SU-DHL-6 (cell line): Measurements from ENCODE around the gene AP2S1.

Experiments used
- EZH2phosphoT487 ChIP-seq: fragments of 200-600 bp; sonication (generic), shearing (Covaris generic); conservative IDR thresholded peaks from 2 replicates; pipeline ENCODE4 v1.6.1; 2018; ENCODE audit warnings: mild to moderate bottlenecking, antibody characterized with exemption, low read length, moderate library complexity, mixed read lengths
- TF ChIP-seq, protein P1 (sequence below): fragments of 200-600 bp; sonication (generic); IDR thresholded peaks from one replicate; pipeline ENCODE4 v1.5.1; 2017; ENCODE audit warnings: antibody characterized with exemption, mild to moderate bottlenecking, low read length, moderate library complexity; ENCODE audit not compliant: insufficient read depth, poor library complexity, severe bottlenecking

DNA sequence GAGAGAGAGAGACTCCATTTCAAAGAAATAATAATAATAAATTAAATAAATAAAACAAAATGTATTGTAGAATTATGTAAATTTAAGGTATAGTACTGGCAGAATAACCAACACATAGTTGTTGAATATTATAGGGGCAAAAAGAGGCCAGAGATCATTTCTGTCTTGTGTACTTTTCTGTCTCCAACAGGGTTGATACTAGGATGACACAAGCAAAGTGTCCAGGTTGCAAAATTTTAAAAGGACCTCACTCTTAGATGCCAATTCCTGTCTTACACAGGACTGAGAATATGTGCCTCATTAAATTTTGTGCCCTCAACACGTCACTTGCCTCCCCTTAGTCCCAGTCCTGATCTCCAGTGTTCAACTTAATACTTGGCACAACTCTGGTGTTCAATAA is 2.2 kb upstream of the AP2S1 start:
- TF ChIP-seq, protein P1, sequence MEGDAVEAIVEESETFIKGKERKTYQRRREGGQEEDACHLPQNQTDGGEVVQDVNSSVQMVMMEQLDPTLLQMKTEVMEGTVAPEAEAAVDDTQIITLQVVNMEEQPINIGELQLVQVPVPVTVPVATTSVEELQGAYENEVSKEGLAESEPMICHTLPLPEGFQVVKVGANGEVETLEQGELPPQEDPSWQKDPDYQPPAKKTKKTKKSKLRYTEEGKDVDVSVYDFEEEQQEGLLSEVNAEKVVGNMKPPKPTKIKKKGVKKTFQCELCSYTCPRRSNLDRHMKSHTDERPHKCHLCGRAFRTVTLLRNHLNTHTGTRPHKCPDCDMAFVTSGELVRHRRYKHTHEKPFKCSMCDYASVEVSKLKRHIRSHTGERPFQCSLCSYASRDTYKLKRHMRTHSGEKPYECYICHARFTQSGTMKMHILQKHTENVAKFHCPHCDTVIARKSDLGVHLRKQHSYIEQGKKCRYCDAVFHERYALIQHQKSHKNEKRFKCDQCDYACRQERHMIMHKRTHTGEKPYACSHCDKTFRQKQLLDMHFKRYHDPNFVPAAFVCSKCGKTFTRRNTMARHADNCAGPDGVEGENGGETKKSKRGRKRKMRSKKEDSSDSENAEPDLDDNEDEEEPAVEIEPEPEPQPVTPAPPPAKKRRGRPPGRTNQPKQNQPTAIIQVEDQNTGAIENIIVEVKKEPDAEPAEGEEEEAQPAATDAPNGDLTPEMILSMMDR, result no peak
- TF ChIP-seq EZH2phosphoT487, result no peak
